Left colon (tissue), 2 donors: ENCODE measurements around the gene SAMM50. TPM values are rescaled to one million over a fixed set of nuclear protein-coding genes. Genes with fewer than 3 reads are reported as not detected.
A peak's percentile ranks its signal among the peaks of the same experiment; 100 is the strongest.

Source experiments
- ATAC-seq: fragments of 200-7000 bp; cut with Tn5 transposase; one replicate; pipeline ENCODE4 v1.9.1; 2020; ENCODE audit warnings: mild to moderate bottlenecking, moderate library complexity
- DNase-seq, 2 donors: peaks; one replicate each; pipeline ENCODE4 v3.0.0-alpha.2; 2020
- intact Hi-C, 2 donors: fragments of 100-400 bp; cut with DNase I in 1 of 2; cut with micrococcal nuclease in 1 of 2; formaldehyde crosslinking; loops; one replicate each; pipeline versions ENCODE4 v1.11.2 to v1.14.0; 2022; cut with DNase I, micrococcal nuclease
- total RNA-seq, 2 donors: library from RNA; stranded (reverse); fragmentation: NEBNext Ultra II Directional; extraction: Animal tissue kit (Norgen Biotek cat#: 25700); gene quantifications; one replicate each; pipeline ENCODE4 v1.2.1, GENCODE V29; 2021
- donor health status: DM: no; HTN: no; CAD: no.
- donor health status: DM: yes; HTN: yes; CAD: no.

SAMM50 gene
- total RNA-seq, 2 donors from 2014 or later = 47.1 to 59.3 TPM

- DNase-seq = no peak
- no peak for ATAC-seq
- intact Hi-C loops = no loop called here
Observed at GRCh38 chr22:43944670-43945430, 10.4 kb upstream of the SAMM50 start.

- ATAC-seq = peak; percentile 92
- DNase-seq = peak; percentile 46 to 84
- intact Hi-C loops = no loop called here
Observed at GRCh38 chr22:43945632-43946383, 9.4 kb upstream of the SAMM50 start.

GRCh38 chr22:43946384-43946667, 8.9 kb upstream of the SAMM50 start:
- intact Hi-C loops = no loop called here
- DNase-seq (no peak), ATAC-seq (no peak)

- intact Hi-C loops = no loop called here
- ATAC-seq (no peak), DNase-seq (no peak)
Observed at GRCh38 chr22:43948836-43949406, 6.3 kb upstream of the SAMM50 start.

- ATAC-seq (no peak), DNase-seq (no peak)
- intact Hi-C loops = no loop called here
Observed at GRCh38 chr22:43951391-43951790, 3.9 kb upstream of the SAMM50 start.

GRCh38 chr22:43951966-43952365, 3.3 kb upstream of the SAMM50 start:
- ATAC-seq (no peak), DNase-seq (no peak)
- intact Hi-C loops = no loop called here

GRCh38 chr22:43953988-43954785, 1.1 kb upstream of the SAMM50 start:
- intact Hi-C loops = no loop called here
- DNase-seq = no peak
- ATAC-seq = no peak

- DNase-seq (no peak), ATAC-seq (peak; percentile 26)
- intact Hi-C loops = no loop called here
Observed at GRCh38 chr22:43955883-43956782, 891 bp downstream of the SAMM50 start.

GRCh38 chr22:43956805-43957463, 1.7 kb downstream of the SAMM50 start:
- ATAC-seq = no peak
- intact Hi-C loops = no loop called here
- no peak for DNase-seq

- ATAC-seq = no peak
- no peak for DNase-seq
- intact Hi-C loops = no loop called here
Observed at GRCh38 chr22:43957871-43958270, 2.6 kb downstream of the SAMM50 start.

GRCh38 chr22:43964314-43964857, 9.1 kb downstream of the SAMM50 start:
- ATAC-seq (no peak), DNase-seq (no peak)
- intact Hi-C loops = no loop called here

- intact Hi-C loops = no loop called here
- ATAC-seq = no peak
- DNase-seq = no peak
Observed at GRCh38 chr22:43967069-43967468, 11.8 kb downstream of the SAMM50 start.

- no peak for ATAC-seq
- DNase-seq = no peak
- intact Hi-C loops = no loop called here
Observed at GRCh38 chr22:43968614-43969013, 13.4 kb downstream of the SAMM50 start.

- ATAC-seq = no peak
- DNase-seq = no peak
- intact Hi-C loops = no loop called here
Observed at GRCh38 chr22:43969021-43969878, 14.0 kb downstream of the SAMM50 start.

GRCh38 chr22:43969989-43970755, 14.9 kb downstream of the SAMM50 start:
- intact Hi-C loops = no loop called here
- ATAC-seq = peak; percentile 68

GRCh38 chr22:43971112-43971511, 15.9 kb downstream of the SAMM50 start:
- no peak for ATAC-seq

More at GRCh38 chr22:43969989-43970755, 14.9 kb downstream of the SAMM50 start:
- DNase-seq = no peak

More at GRCh38 chr22:43971112-43971511, 15.9 kb downstream of the SAMM50 start:
- no peak for DNase-seq
- intact Hi-C loops = no loop called here
